Endothelial cell of umbilical vein (primary cell): Measurements from ENCODE around the gene CYTH1. TPM values are rescaled to one million over a fixed set of nuclear protein-coding genes. Genes with fewer than 3 reads are reported as not detected.

Source experiments
- BruUV-seq: library from RNA; stranded (reverse); fragments of 400-500 nt; replicated peaks from 2 replicates; lab custom pipeline; 2021; lab: Mats Ljungman, UMichigan
- CTCF ChIA-PET: fragments of 300-600, 350-600 bp; sonication (Branson Sonifier 250); formaldehyde crosslinking; loops from one replicate; lab custom pipeline; 2021; ENCODE audit warnings: antibody characterized with exemption, inconsistent platforms; lab: Charles Lee
- POLR2A ChIA-PET: fragments of 300-600, 350-600 bp; sonication (Branson Sonifier 250); formaldehyde crosslinking; loops from one replicate; lab custom pipeline; 2021; ENCODE audit warnings: antibody characterized with exemption, inconsistent platforms; lab: Charles Lee
- DNase-seq: peaks from one replicate; pipeline ENCODE4 v3.0.0-alpha.2; 2011; ENCODE audit warnings: low read depth, low spot score
- FAIRE-seq: peaks from 2 replicates; lab custom pipeline; 2011; peaks lifted over from hg19 to GRCh38; lab: Jason Lieb, UNC
- H2AFZ ChIP-seq: 2 replicates; pipeline ENCODE4 v1.6.0; 2012; ENCODE audit warnings: low read depth, low read length, control low read depth, inconsistent platforms
- H3K27ac ChIP-seq: 2 replicates; pipeline ENCODE4 v1.5.1; 2011; ENCODE audit warnings: low read depth, mild to moderate bottlenecking, control low read depth, low read length, moderate library complexity; ENCODE audit not compliant: insufficient read depth
- H3K27me3 ChIP-seq, 2 experiments: 2 replicates each; pipeline versions ENCODE4 v1.6.0 to v1.6.1; 2011; ENCODE audit warnings: low read length in 2 of 2, mixed read lengths in 1 of 2; ENCODE audit not compliant: control insufficient read depth in 2 of 2, insufficient read depth in 2 of 2
- H3K36me3 ChIP-seq, 2 experiments: 2 replicates in 1 of 2; 3 replicates in 1 of 2; pipeline ENCODE4 v1.5.1; 2011; ENCODE audit warnings: low read length in 2 of 2, mild to moderate bottlenecking in 1 of 2, moderate library complexity in 1 of 2; ENCODE audit not compliant: control insufficient read depth in 2 of 2, insufficient read depth in 2 of 2; ENCODE audit errors: extremely low read depth in 1 of 2
- H3K4me1 ChIP-seq: 3 replicates; pipeline ENCODE4 v1.5.1; 2011; ENCODE audit warnings: mild to moderate bottlenecking, low read length; ENCODE audit not compliant: control insufficient read depth, insufficient read depth; ENCODE audit errors: extremely low read depth
- H3K4me2 ChIP-seq: 2 replicates; pipeline ENCODE4 v1.6.1; 2011; ENCODE audit warnings: low read length, control low read depth, mixed read lengths; ENCODE audit not compliant: insufficient read depth
- H3K4me3 ChIP-seq, 3 experiments: fragments of 200-600 bp in 1 of 3; sonication (generic), shearing (Covaris generic) in 1 of 3; replicated peaks in 1 of 3; 2 replicates each; pipeline ENCODE4 v1.5.1; 2011 to 2016; ENCODE audit warnings: control low read depth in 3 of 3, low read length in 3 of 3, mild to moderate bottlenecking in 2 of 3, inconsistent platforms in 1 of 3, low read depth in 1 of 3, moderate library complexity in 1 of 3; ENCODE audit not compliant: insufficient read depth in 1 of 3
- H3K79me2 ChIP-seq: 2 replicates; pipeline ENCODE4 v1.6.0; 2012; ENCODE audit warnings: low read length, inconsistent platforms; ENCODE audit not compliant: control insufficient read depth, insufficient read depth
- H3K9ac ChIP-seq: replicated peaks from 2 replicates; pipeline ENCODE3; 2011; ENCODE audit warnings: low read length, control low read depth; ENCODE audit not compliant: insufficient read depth; ENCODE audit errors: extremely low read depth
- H3K9me1 ChIP-seq: replicated peaks from 3 replicates; pipeline ENCODE4 v1.6.0; 2011; ENCODE audit warnings: mild to moderate bottlenecking, low read length; ENCODE audit not compliant: control insufficient read depth, insufficient read depth; ENCODE audit errors: extremely low read depth
- H3K9me3 ChIP-seq: replicated peaks from 2 replicates; pipeline ENCODE4 v1.5.1; 2012; ENCODE audit warnings: low read length, inconsistent platforms; ENCODE audit not compliant: control insufficient read depth, insufficient read depth
- H4K20me1 ChIP-seq: replicated peaks from 2 replicates; pipeline ENCODE3; 2011; ENCODE audit warnings: mild to moderate bottlenecking, low read length; ENCODE audit not compliant: control insufficient read depth, insufficient read depth; ENCODE audit errors: extremely low read depth
- EZH2 ChIP-seq: IDR thresholded peaks from 2 replicates; pipeline ENCODE4 v1.6.1; 2012; ENCODE audit warnings: borderline replicate concordance, low read depth, mild to moderate bottlenecking, moderate library complexity, low read length, inconsistent platforms; ENCODE audit not compliant: severe bottlenecking
- FOS ChIP-seq: IDR thresholded peaks from 2 replicates; pipeline ENCODE4 v1.6.1; 2011; ENCODE audit warnings: mild to moderate bottlenecking, low read length, moderate library complexity, borderline replicate concordance; ENCODE audit not compliant: insufficient read depth
- GATA2 ChIP-seq: IDR thresholded peaks from 2 replicates; pipeline ENCODE4 v1.7.0; 2011; ENCODE audit warnings: low read depth, mild to moderate bottlenecking, moderate library complexity, mixed read lengths, low read length; ENCODE audit not compliant: insufficient read length, insufficient read depth
- JUN ChIP-seq: IDR thresholded peaks from 2 replicates; pipeline ENCODE4 v1.6.1; 2011; ENCODE audit warnings: borderline replicate concordance, low read depth; ENCODE audit not compliant: insufficient read length, insufficient read depth
- MYC ChIP-seq: IDR thresholded peaks from one replicate; pipeline ENCODE4 v1.6.1; 2011; ENCODE audit warnings: mild to moderate bottlenecking, low read depth, low read length
- POLR2A ChIP-seq: IDR thresholded peaks from 2 replicates; pipeline ENCODE4 v1.6.1; 2012; ENCODE audit warnings: low read depth, mild to moderate bottlenecking, control low read depth, low read length
- POLR2AphosphoS5 ChIP-seq: IDR thresholded peaks from 2 replicates; pipeline ENCODE4 v1.6.1; 2012; ENCODE audit warnings: low read depth, mild to moderate bottlenecking, control low read depth, low read length, moderate library complexity; ENCODE audit not compliant: insufficient read depth
- dilution Hi-C: fragments of 300-500 bp; cut with MboI; formaldehyde crosslinking; loops from one replicate; pipeline ENCODE4 v1.15.0; 2019; ENCODE audit warnings: low sequenced_read_pairs; ENCODE audit not compliant: extremely low pct_ligation_motif_present
- intact Hi-C: fragments of 100-400 bp; cut with micrococcal nuclease; formaldehyde crosslinking; loops from one replicate; pipeline ENCODE4 v1.10.0; 2022
- polyA plus RNA-seq, 4 experiments: library from polyadenylated mRNA; depleted of rRNA in 3 of 4; stranded (reverse) in 3 of 4; unstranded in 1 of 4; fragments of >200 nt; gene quantifications; 2 replicates each; pipeline versions ENCODE4 v1.2.1 to v1.2.3, GENCODE V29; 2011 to 2012; ENCODE audit warnings: missing spikeins in 1 of 4
- total RNA-seq: library from RNA; stranded (reverse); gene quantifications from 2 replicates; pipeline ENCODE4 v1.2.3, GENCODE V29; 2021
- TF ChIP-seq, protein P1 (sequence below), 2 donors: IDR thresholded peaks; 1 replicate in 1 of 2; 2 replicates in 1 of 2; pipeline ENCODE4 v1.5.1; 2011; ENCODE audit warnings: low read length in 2 of 2, mild to moderate bottlenecking in 2 of 2, moderate library complexity in 2 of 2, control low read depth in 1 of 2, inconsistent platforms in 1 of 2, low read depth in 1 of 2; ENCODE audit not compliant: insufficient read depth in 1 of 2; ENCODE audit errors: extremely low read depth in 1 of 2
- TF ChIP-seq, protein P2 (sequence below): IDR thresholded peaks from 2 replicates; pipeline ENCODE4 v1.6.1; 2011; ENCODE audit not compliant: insufficient read depth, insufficient read length

The CYTH1 gene
- total and polyA plus RNA-seq, 2 donors (not counting 3 experiments of a cell fraction or from before 2014, with no cell fraction given), result 35.9 to 49.9 TPM

DNA sequence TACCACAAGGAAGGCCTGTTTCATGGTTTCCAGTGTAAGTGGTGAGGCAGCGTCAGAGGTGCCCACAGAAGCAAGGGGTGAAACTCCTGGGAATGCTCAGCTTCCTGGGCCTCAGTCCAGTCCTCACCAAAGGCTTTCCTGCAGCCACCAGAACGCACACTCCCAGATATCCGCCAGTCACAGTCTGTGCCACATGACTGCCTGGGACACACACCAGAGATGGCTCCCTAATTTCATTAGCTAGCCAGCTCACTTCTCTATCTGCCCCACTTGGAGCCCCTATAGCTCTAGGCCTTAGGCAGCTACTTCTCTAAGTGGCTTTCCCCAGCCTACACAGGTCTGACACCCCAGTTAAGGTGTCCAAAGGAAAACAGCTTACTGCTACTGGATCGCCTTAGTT lies 77.0 kb downstream of the CYTH1 start:
- H3K36me3 ChIP-seq, result peaks cover 9 to 12% of the 10 kb centered on the region in 2 experiments
- ChIA-PET POLR2A (no interaction called here), CTCF (interaction anchor here (0.8 kb wide), 1 partner anchor 38 kb away, joined by 3 read pairs; no protein-coding TSS in a partner anchor)
- H3K9ac ChIP-seq, result no peak overlapping the region
- dilution Hi-C loops (no loop called here), intact Hi-C loops (loop anchor here (5.0 to 10.0 kb wide), 2 partner anchors 343 to 450 kb away; partner anchors contain the start of gene SOCS3)
- no peak overlapping the region for H3K4me3 ChIP-seq
- DNase-seq (no peak), FAIRE-seq (no peak)
- H4K20me1 ChIP-seq, result no peaks in the 10 kb centered on the region
- H2AFZ ChIP-seq, result no peak overlapping the region
- TF ChIP-seq POLR2A (no peak), POLR2AphosphoS5 (no peak), MYC (no peak), FOS (no peak), JUN (no peak), GATA2 (no peak), EZH2 (no peak)
- TF ChIP-seq, protein P1, sequence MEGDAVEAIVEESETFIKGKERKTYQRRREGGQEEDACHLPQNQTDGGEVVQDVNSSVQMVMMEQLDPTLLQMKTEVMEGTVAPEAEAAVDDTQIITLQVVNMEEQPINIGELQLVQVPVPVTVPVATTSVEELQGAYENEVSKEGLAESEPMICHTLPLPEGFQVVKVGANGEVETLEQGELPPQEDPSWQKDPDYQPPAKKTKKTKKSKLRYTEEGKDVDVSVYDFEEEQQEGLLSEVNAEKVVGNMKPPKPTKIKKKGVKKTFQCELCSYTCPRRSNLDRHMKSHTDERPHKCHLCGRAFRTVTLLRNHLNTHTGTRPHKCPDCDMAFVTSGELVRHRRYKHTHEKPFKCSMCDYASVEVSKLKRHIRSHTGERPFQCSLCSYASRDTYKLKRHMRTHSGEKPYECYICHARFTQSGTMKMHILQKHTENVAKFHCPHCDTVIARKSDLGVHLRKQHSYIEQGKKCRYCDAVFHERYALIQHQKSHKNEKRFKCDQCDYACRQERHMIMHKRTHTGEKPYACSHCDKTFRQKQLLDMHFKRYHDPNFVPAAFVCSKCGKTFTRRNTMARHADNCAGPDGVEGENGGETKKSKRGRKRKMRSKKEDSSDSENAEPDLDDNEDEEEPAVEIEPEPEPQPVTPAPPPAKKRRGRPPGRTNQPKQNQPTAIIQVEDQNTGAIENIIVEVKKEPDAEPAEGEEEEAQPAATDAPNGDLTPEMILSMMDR (IDR thresholded peaks at IDR 0.05; ENCODE audit: extremely low read depth in 1 of 2, insufficient read depth in 1 of 2, low read depth in 1 of 2, low read length in 2 of 2), result no peak
- TF ChIP-seq, protein P2, sequence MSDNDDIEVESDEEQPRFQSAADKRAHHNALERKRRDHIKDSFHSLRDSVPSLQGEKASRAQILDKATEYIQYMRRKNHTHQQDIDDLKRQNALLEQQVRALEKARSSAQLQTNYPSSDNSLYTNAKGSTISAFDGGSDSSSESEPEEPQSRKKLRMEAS, result no peak
- BruUV-seq, result no TSS peak
- no peak overlapping the region for H3K4me2 ChIP-seq
- H3K79me2 ChIP-seq, result no peaks in the 10 kb centered on the region
- peaks cover 16% of the 10 kb centered on the region for H3K4me1 ChIP-seq
- no peaks in the 10 kb centered on the region for H3K9me1 ChIP-seq
- no peak overlapping the region for H3K27ac ChIP-seq
- H3K9me3 ChIP-seq, result no peaks in the 10 kb centered on the region
- H3K27me3 ChIP-seq, result no peaks in the 10 kb centered on the region
